Endothelial cell of hepatic sinusoid (primary cell): ENCODE data around the gene TMEM273.

ENCODE experiments used
- in situ Hi-C: cut with HindIII; loops from 2 replicates; pipeline ENCODE4 v1.10.0; 2017; ENCODE audit warnings: low sequenced_read_pairs

TMEM273 gene

GRCh38 chr10:49107111-49107886, 80.9 kb downstream of the TMEM273 start:
- in situ Hi-C loops: no loop called here

GRCh38 chr10:49106451-49106850, 81.7 kb downstream of the TMEM273 start:
- in situ Hi-C loops: no loop called here

DNA sequence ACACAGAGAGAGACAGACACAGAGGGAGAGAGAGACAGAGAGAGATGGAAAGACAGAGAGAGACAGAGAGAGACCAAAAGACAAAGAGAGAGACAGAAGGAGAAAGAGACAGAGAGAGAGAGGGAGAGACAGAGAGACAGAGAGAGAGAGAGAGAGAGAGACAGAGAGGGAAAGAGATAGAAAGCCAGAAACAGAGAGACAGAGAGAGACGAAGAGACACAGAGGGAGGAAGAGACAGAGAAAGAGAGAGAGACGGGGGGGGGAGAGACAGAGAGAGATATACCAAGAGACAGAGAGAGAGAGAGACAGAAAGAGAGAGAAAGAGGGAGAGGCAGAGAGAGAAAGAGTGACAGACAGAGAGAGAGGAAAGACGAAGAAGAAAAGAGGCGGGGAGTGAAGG, 83.1 kb downstream of the TMEM273 start:
- in situ Hi-C loops: no loop called here
